HFFc6 (cell line): ENCODE measurements around the gene SUCLG1. TPM values are rescaled to one million over a fixed set of nuclear protein-coding genes. Genes with fewer than 3 reads are reported as not detected.

Source experiments
- DNase-seq: peaks from one replicate; pipeline ENCODE4 v3.0.0-alpha.2; 2018
- H3K27ac Mint-ChIP-seq: 2 replicates; pipeline ENCODE4 v1.8.0; 2020; ENCODE audit warnings: mild to moderate bottlenecking, mixed read lengths
- H3K27me3 Mint-ChIP-seq: 2 replicates; pipeline ENCODE4 v1.8.0; 2021; ENCODE audit warnings: mild to moderate bottlenecking, moderate library complexity, mixed read lengths; ENCODE audit not compliant: insufficient read depth
- H3K36me3 Mint-ChIP-seq: 2 replicates; pipeline ENCODE4 v1.8.0; 2021; ENCODE audit warnings: low read depth, mixed read lengths
- H3K4me1 Mint-ChIP-seq: 2 replicates; pipeline ENCODE4 v1.8.0; 2020; ENCODE audit warnings: low read depth, mixed read lengths
- H3K4me3 Mint-ChIP-seq: 2 replicates; pipeline ENCODE4 v1.8.0; 2020; ENCODE audit warnings: mild to moderate bottlenecking, moderate library complexity, mixed read lengths
- H3K9me3 Mint-ChIP-seq: 2 replicates; pipeline ENCODE4 v1.8.0; 2020; ENCODE audit warnings: mild to moderate bottlenecking, mixed read lengths
- CTCF ChIP-seq: fragments of 200-600 bp; sonication (generic); IDR thresholded peaks from 2 replicates; pipeline ENCODE4 v1.5.0; 2021; ENCODE audit warnings: antibody characterized with exemption, mild to moderate bottlenecking
- total RNA-seq, 6 experiments: library from RNA; stranded (reverse); fragmentation: NEBNext Ultra II Directional; extraction: Animal tissue kit (Norgen Biotek cat#: 25700); gene quantifications; 2 replicates in 1 of 6; 3 replicates in 5 of 6; pipeline ENCODE4 v1.2.3, GENCODE V29; 2021

The SUCLG1 gene
- total RNA-seq, 6 experiments from 2014 or later, result 72.5 to 84.9 (median 79.2) TPM

GRCh38 chr2:84456156-84456555, 2.9 kb downstream of the SUCLG1 start:
- Mint-ChIP-seq H3K4me3 (no peak overlapping the region), H3K4me1 (peaks cover 37% of the 10 kb centered on the region), H3K27ac (no peak overlapping the region), H3K27me3 (peaks cover 1% of the 10 kb centered on the region; the same call in 1 of the 2 replicates), H3K36me3 (no peaks in the 10 kb centered on the region), H3K9me3 (no peaks in the 10 kb centered on the region)
- no peak for DNase-seq
- no peak for TF ChIP-seq CTCF

- Mint-ChIP-seq H3K9me3 (no peaks in the 10 kb centered on the region), H3K27ac (no peak overlapping the region), H3K4me3 (no peak overlapping the region), H3K4me1 (peaks cover 33% of the 10 kb centered on the region), H3K36me3 (no peaks in the 10 kb centered on the region), H3K27me3 (peaks cover 1% of the 10 kb centered on the region; the same call in 1 of the 2 replicates)
- TF ChIP-seq CTCF, result no peak
- DNase-seq, result no peak
Observed at GRCh38 chr2:84454581-84454980, 4.5 kb downstream of the SUCLG1 start.

- Mint-ChIP-seq H3K27ac (no peak overlapping the region), H3K4me3 (no peak overlapping the region), H3K9me3 (no peaks in the 10 kb centered on the region), H3K4me1 (peaks cover 22% of the 10 kb centered on the region), H3K27me3 (no peaks in the 10 kb centered on the region), H3K36me3 (no peaks in the 10 kb centered on the region; the same call in 1 of the 2 replicates)
- no peak for DNase-seq
- TF ChIP-seq CTCF, result no peak
Observed at GRCh38 chr2:84452624-84453023, 6.5 kb downstream of the SUCLG1 start.

GRCh38 chr2:84451579-84451978, 7.5 kb downstream of the SUCLG1 start:
- no peak for TF ChIP-seq CTCF
- Mint-ChIP-seq H3K36me3 (no peaks in the 10 kb centered on the region; the same call in 1 of the 2 replicates), H3K9me3 (no peaks in the 10 kb centered on the region), H3K27ac (no peak overlapping the region), H3K4me1 (peaks cover 18% of the 10 kb centered on the region), H3K27me3 (no peaks in the 10 kb centered on the region), H3K4me3 (no peak overlapping the region)
- DNase-seq, result no peak

- Mint-ChIP-seq H3K27ac (no peak overlapping the region), H3K4me1 (peaks cover 22% of the 10 kb centered on the region), H3K4me3 (no peak overlapping the region), H3K9me3 (no peaks in the 10 kb centered on the region), H3K27me3 (no peaks in the 10 kb centered on the region), H3K36me3 (peaks cover 9% of the 10 kb centered on the region)
- no peak for DNase-seq
- TF ChIP-seq CTCF, result no peak
Observed at GRCh38 chr2:84450288-84451227, 8.5 kb downstream of the SUCLG1 start.
